ENCODE measurements around the gene RAMP1.

DNA sequence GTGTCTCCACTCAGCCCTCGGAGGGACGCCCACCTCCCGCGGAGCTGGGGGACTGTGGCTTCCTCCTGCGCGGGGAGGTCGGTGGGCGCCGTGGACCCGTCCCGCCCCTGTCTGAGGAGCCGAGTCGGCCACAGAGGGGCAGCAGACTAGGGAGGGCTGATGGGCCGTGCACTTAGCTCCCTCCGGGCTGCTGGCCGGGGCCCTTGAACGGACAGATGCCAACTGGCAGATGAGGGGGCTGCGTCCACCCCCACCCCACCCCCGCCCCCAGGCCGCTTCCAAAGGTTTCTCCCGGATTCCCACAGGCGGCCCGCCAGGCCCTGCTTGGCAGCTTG, 96.9 kb downstream of the RAMP1 start:
- TF ChIP-seq CTCF (IDR thresholded peaks at IDR 0.05) (no peak), EZH2 (IDR thresholded peaks at IDR 0.05; ENCODE audit: borderline replicate concordance, insufficient read depth, low read depth, low read length, poor library complexity, severe bottlenecking) (no peak)

Data from B cell (primary cell).